GM23338 (cell line): ENCODE results near the gene EDARADD. TPM values are rescaled to one million over a fixed set of nuclear protein-coding genes. Genes with fewer than 3 reads are reported as not detected.

Source experiments
- ATAC-seq: fragments of 200-7000 bp; cut with Tn5 transposase; 3 replicates; pipeline ENCODE4 v1.9.1; 2020
- DNase-seq: peaks from one replicate; pipeline ENCODE4 v3.0.0-alpha.2; 2015; ENCODE audit warnings: low spot score
- H2AFZ ChIP-seq: fragments of 200-600 bp; sonication (generic); 2 replicates; pipeline ENCODE4 v1.8.0; 2016; ENCODE audit warnings: antibody characterized with exemption, mild to moderate bottlenecking, moderate library complexity
- H3F3A ChIP-seq: fragments of 200-600 bp; sonication (generic); replicated peaks from 2 replicates; pipeline ENCODE4 v1.8.0; 2017; ENCODE audit warnings: antibody characterized with exemption, mixed run types, low read depth
- H3K27ac ChIP-seq: fragments of 200-600 bp; sonication (generic); 2 replicates; pipeline ENCODE4 v1.6.1; 2016; ENCODE audit warnings: low read depth
- H3K27me3 ChIP-seq: fragments of 200-600 bp; sonication (generic); 2 replicates; pipeline ENCODE4 v1.8.0; 2016; ENCODE audit warnings: mild to moderate bottlenecking, mixed run types, moderate library complexity; ENCODE audit not compliant: insufficient read depth
- H3K36me3 ChIP-seq: fragments of 200-600 bp; sonication (generic); 2 replicates; pipeline ENCODE4 v1.8.0; 2016; ENCODE audit warnings: mild to moderate bottlenecking; ENCODE audit not compliant: insufficient read depth
- H3K4me1 ChIP-seq: fragments of 200-600 bp; sonication (generic); 2 replicates; pipeline ENCODE4 v1.8.0; 2016; ENCODE audit warnings: mild to moderate bottlenecking, moderate library complexity; ENCODE audit not compliant: insufficient read depth
- H3K4me2 ChIP-seq: fragments of 200-600 bp; sonication (generic); 2 replicates; pipeline ENCODE4 v1.7.1; 2017; ENCODE audit warnings: mixed run types
- H3K4me3 ChIP-seq: fragments of 200-600 bp; sonication (generic); 2 replicates; pipeline ENCODE4 v1.6.1; 2016; ENCODE audit warnings: mixed run types
- H3K79me2 ChIP-seq: fragments of 200-600 bp; sonication (generic); replicated peaks from 2 replicates; pipeline ENCODE4 v1.8.0; 2017; ENCODE audit warnings: mild to moderate bottlenecking; ENCODE audit not compliant: insufficient read depth
- H3K9me2 ChIP-seq: fragments of 200-600 bp; sonication (generic); 2 replicates; pipeline ENCODE4 v1.8.0; 2017; ENCODE audit not compliant: insufficient read depth
- H4K20me1 ChIP-seq: fragments of 200-600 bp; sonication (generic); replicated peaks from 2 replicates; pipeline ENCODE4 v1.8.0; 2017; ENCODE audit warnings: mild to moderate bottlenecking; ENCODE audit not compliant: insufficient read depth
- H3K27ac Mint-ChIP-seq: 2 replicates; pipeline ENCODE4 v1.8.0; 2020; ENCODE audit warnings: inconsistent platforms, mild to moderate bottlenecking, moderate library complexity, mixed read lengths
- H3K27me3 Mint-ChIP-seq: 3 replicates; pipeline ENCODE4 v1.8.0; 2022; ENCODE audit warnings: low read depth, mild to moderate bottlenecking, moderate library complexity, mixed read lengths, inconsistent platforms; ENCODE audit not compliant: insufficient read depth, poor library complexity
- H3K36me3 Mint-ChIP-seq: 3 replicates; pipeline ENCODE4 v1.8.0; 2021; ENCODE audit warnings: low read depth, mild to moderate bottlenecking, inconsistent platforms, moderate library complexity, mixed read lengths
- H3K4me1 Mint-ChIP-seq: 3 replicates; pipeline ENCODE4 v1.8.0; 2020; ENCODE audit warnings: mild to moderate bottlenecking, inconsistent platforms, mixed read lengths
- H3K4me3 Mint-ChIP-seq: 3 replicates; pipeline ENCODE4 v1.8.0; 2021; ENCODE audit warnings: moderate library complexity, mild to moderate bottlenecking, inconsistent platforms, mixed read lengths
- H3K9me3 Mint-ChIP-seq: 3 replicates; pipeline ENCODE4 v1.8.0; 2020; ENCODE audit warnings: moderate library complexity, mild to moderate bottlenecking, inconsistent platforms, mixed read lengths
- CREB1 ChIP-seq: fragments of 250-450 bp; sonication (Bioruptor Pico); IDR thresholded peaks from 2 replicates; pipeline ENCODE4 v1.5.0; 2020; ENCODE audit warnings: low read depth, mild to moderate bottlenecking, moderate library complexity
- EZH2phosphoT487 ChIP-seq: fragments of 200-600 bp; sonication (generic); IDR thresholded peaks from one replicate; pipeline ENCODE4 v1.8.1; 2018; ENCODE audit warnings: antibody characterized with exemption; ENCODE audit not compliant: unreplicated experiment
- JUNB ChIP-seq: IDR thresholded peaks from one replicate; pipeline ENCODE4 v1.6.1; 2016; ENCODE audit warnings: antibody characterized with exemption; ENCODE audit not compliant: unreplicated experiment
- NANOG ChIP-seq: IDR thresholded peaks from 2 replicates; pipeline ENCODE4 v1.6.1; 2016; ENCODE audit warnings: antibody characterized with exemption, borderline replicate concordance
- POLR2AphosphoS5 ChIP-seq: IDR thresholded peaks from 2 replicates; pipeline ENCODE4 v1.6.1; 2016; ENCODE audit warnings: antibody characterized with exemption, low read depth
- REST ChIP-seq: IDR thresholded peaks from one replicate; pipeline ENCODE4 v1.6.1; 2018; ENCODE audit warnings: antibody characterized with exemption; ENCODE audit not compliant: unreplicated experiment
- STAT1 ChIP-seq: IDR thresholded peaks from one replicate; pipeline ENCODE4 v1.6.1; 2016; ENCODE audit warnings: antibody characterized with exemption; ENCODE audit not compliant: unreplicated experiment
- ZNF114 ChIP-seq: fragments of 250-450 bp; sonication (Bioruptor Pico); IDR thresholded peaks from 2 replicates; pipeline ENCODE4 v1.5.0; 2020; ENCODE audit warnings: mild to moderate bottlenecking, moderate library complexity
- ZNF331 ChIP-seq: fragments of 250-450 bp; sonication (Bioruptor Pico); IDR thresholded peaks from 2 replicates; pipeline ENCODE4 v1.5.0; 2020; ENCODE audit warnings: low read depth, mild to moderate bottlenecking, moderate library complexity
- polyA plus RNA-seq: library from polyadenylated mRNA; unstranded; fragments of >200 nt; fragmentation: Nextera tagmentation; extraction: Ambion mirVana; gene quantifications from 2 replicates; pipeline ENCODE4 v1.2.1, GENCODE V29; 2016
- total RNA-seq: library from RNA; depleted of rRNA; stranded (reverse); fragments of >200 nt; shearing (Covaris generic); gene quantifications from 2 replicates; pipeline ENCODE4 v1.2.3, GENCODE V29; 2014
- TF ChIP-seq, protein P1 (sequence below): IDR thresholded peaks from 2 replicates; pipeline ENCODE4 v1.6.1; 2016; ENCODE audit warnings: antibody characterized with exemption
- TF ChIP-seq, protein P2 (sequence below), 2 experiments: fragments of 200-600 bp in 1 of 2; sonication (generic) in 1 of 2; conservative IDR thresholded peaks; 2 replicates each; pipeline versions ENCODE4 v1.5.1 to v1.6.1; 2016 to 2017; ENCODE audit warnings: antibody characterized with exemption in 2 of 2, low read depth in 2 of 2, mild to moderate bottlenecking in 2 of 2, moderate library complexity in 1 of 2

The EDARADD gene
- total and polyA plus RNA-seq, 2 experiments from 2014 or later: 3.7 to 4.4 TPM

- no peak overlapping the region for H3K4me2 ChIP-seq
- H3K27me3 Mint-ChIP-seq: peaks cover 6% of the 10 kb centered on the region
- TF ChIP-seq, protein P1, sequence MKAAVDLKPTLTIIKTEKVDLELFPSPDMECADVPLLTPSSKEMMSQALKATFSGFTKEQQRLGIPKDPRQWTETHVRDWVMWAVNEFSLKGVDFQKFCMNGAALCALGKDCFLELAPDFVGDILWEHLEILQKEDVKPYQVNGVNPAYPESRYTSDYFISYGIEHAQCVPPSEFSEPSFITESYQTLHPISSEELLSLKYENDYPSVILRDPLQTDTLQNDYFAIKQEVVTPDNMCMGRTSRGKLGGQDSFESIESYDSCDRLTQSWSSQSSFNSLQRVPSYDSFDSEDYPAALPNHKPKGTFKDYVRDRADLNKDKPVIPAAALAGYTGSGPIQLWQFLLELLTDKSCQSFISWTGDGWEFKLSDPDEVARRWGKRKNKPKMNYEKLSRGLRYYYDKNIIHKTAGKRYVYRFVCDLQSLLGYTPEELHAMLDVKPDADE: no peak
- TF ChIP-seq EZH2phosphoT487 (no peak), ZNF331 (no peak), JUNB (no peak), CREB1 (no peak), STAT1 (no peak), POLR2AphosphoS5 (no peak), ZNF114 (CRISPR knock-in tag) (no peak)
- TF ChIP-seq, protein P2, sequence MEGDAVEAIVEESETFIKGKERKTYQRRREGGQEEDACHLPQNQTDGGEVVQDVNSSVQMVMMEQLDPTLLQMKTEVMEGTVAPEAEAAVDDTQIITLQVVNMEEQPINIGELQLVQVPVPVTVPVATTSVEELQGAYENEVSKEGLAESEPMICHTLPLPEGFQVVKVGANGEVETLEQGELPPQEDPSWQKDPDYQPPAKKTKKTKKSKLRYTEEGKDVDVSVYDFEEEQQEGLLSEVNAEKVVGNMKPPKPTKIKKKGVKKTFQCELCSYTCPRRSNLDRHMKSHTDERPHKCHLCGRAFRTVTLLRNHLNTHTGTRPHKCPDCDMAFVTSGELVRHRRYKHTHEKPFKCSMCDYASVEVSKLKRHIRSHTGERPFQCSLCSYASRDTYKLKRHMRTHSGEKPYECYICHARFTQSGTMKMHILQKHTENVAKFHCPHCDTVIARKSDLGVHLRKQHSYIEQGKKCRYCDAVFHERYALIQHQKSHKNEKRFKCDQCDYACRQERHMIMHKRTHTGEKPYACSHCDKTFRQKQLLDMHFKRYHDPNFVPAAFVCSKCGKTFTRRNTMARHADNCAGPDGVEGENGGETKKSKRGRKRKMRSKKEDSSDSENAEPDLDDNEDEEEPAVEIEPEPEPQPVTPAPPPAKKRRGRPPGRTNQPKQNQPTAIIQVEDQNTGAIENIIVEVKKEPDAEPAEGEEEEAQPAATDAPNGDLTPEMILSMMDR (conservative IDR thresholded peaks at IDR 0.05; ENCODE audit: low read depth in 2 of 2): no peak
- no peak for DNase-seq
- ATAC-seq: no peak
- no peaks in the 10 kb centered on the region for H3K79me2 ChIP-seq
- no peaks in the 10 kb centered on the region for H3K36me3 ChIP-seq
- no peaks in the 10 kb centered on the region for H3K9me2 ChIP-seq
- no peaks in the 10 kb centered on the region for H4K20me1 ChIP-seq
- H3K27ac Mint-ChIP-seq: no peak overlapping the region
- H3K4me3 ChIP-seq: no peak overlapping the region
- H3F3A ChIP-seq: no peaks in the 10 kb centered on the region
- H3K4me1 ChIP-seq: no peaks in the 10 kb centered on the region
- H3K4me3 Mint-ChIP-seq: no peak overlapping the region
- no peaks in the 10 kb centered on the region for H3K9me3 Mint-ChIP-seq
- peaks cover 12% of the 10 kb centered on the region for H3K4me1 Mint-ChIP-seq
- no peak overlapping the region for H2AFZ ChIP-seq
- H3K36me3 Mint-ChIP-seq: no peaks in the 10 kb centered on the region
- no peak overlapping the region for H3K27ac ChIP-seq
- no peaks in the 10 kb centered on the region for H3K27me3 ChIP-seq
Measured at GRCh38 chr1:236457775-236458174, 63.7 kb downstream of the EDARADD start.

DNA sequence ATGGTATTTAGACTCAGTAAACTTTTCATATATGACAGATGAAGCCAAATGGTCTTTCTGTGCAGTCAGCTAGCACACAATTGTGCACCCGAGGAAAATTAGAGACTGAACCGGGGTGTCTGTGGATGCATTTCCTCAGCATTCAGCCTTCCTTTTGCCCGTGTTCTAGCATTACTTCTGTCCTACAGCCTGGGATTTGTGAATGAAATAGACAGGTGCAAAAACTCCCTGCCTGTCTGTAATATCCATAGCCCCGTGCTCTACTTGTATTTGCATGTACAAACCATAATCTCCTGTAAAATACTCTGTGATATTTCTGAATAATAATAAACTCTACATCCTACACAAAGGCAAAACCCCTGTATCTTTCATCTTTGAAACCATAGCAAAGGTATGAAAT is 64.9 kb downstream of the EDARADD start:
- H3K27me3 ChIP-seq: no peaks in the 10 kb centered on the region
- no peak for ATAC-seq
- no peak overlapping the region for H2AFZ ChIP-seq
- no peaks in the 10 kb centered on the region for H4K20me1 ChIP-seq
- no peaks in the 10 kb centered on the region for H3K36me3 Mint-ChIP-seq
- no peaks in the 10 kb centered on the region for H3K36me3 ChIP-seq
- no peaks in the 10 kb centered on the region for H3K4me1 ChIP-seq
- DNase-seq: no peak
- H3K4me2 ChIP-seq: no peak overlapping the region
- H3K27ac Mint-ChIP-seq: no peak overlapping the region
- H3K9me2 ChIP-seq: no peaks in the 10 kb centered on the region
- no peak overlapping the region for H3K4me3 Mint-ChIP-seq
- H3K4me1 Mint-ChIP-seq: peaks cover 12% of the 10 kb centered on the region
- TF ChIP-seq NANOG: no peak
- no peak for TF ChIP-seq REST
- TF ChIP-seq CREB1: no peak
- peaks cover 6% of the 10 kb centered on the region for H3K27me3 Mint-ChIP-seq
- H3K4me3 ChIP-seq: no peak overlapping the region
- H3K9me3 Mint-ChIP-seq: no peaks in the 10 kb centered on the region
- no peaks in the 10 kb centered on the region for H3K79me2 ChIP-seq
- no peak overlapping the region for H3K27ac ChIP-seq
- no peaks in the 10 kb centered on the region for H3F3A ChIP-seq
